Suppressor macrophage (primary cell): ENCODE measurements around the gene BASP1.
"Not testable (repeated sequence)": the region's sequence is repeated elsewhere in the genome, so short reads cannot be mapped to it uniquely, and the experiment has no call there.

Experiments
- DNase-seq, 4 experiments: peaks; one replicate each; pipeline ENCODE4 v3.0.0-alpha.2; 2020 to 2022

Gene BASP1

DNA sequence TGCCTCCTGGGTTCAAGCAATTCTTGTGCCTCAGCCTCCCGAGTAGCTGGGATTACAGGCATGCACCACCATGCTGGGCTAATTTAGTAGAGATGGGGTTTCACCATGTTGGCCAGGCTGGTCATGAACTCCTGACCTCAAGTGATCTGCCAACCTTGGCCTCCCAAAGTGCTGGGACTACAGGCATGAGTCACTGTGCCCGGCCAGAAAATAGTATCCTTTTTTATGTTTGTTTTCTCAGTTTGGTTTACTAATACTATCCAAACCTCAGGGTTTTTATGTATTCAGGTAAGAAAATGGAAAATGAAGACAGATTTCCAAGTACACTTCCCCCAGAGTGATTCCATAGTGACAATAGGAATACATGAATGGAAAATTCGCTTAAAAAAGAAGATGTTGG, 101.7 kb downstream of the BASP1 start:
- DNase-seq, result not testable (repeated sequence)

DNA sequence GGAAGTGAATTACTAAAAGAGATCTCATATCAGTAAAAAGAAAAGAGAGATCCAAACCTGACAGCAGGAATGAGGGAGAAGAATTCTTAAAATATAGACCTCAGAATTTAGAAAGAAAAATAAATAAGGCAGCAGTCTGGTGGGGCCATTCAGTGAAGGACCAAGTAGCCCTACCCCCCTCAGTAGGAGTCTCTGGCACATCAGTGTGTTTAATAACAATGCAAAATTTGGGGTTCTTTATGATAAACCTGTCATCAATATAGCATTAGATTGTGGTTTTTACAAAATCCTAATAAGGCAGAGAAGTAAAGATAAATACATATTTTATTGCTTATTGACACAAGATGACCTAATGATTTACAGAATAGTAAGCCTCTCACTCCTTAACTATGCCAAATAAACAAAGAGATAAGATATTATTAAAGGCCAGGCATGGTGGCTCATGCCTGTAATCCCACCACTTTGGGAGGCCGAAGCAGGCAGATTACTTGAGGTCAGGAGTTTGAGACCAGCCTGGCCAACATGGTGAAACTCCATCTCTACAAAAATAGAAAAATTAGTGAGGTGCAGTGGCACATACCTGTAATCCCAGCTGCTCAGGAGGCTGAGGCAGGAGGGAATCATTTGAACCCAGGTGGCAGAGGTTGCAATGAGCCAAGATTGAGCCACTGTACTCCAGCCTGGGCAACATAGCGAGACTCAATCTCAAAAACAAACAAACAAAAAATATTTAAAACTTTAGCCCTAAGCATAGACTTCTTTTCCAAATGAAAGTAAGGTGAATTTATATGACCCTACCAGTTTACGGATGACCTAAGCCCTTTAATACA, 108.6 kb downstream of the BASP1 start:
- DNase-seq, result no peak
